Stimulated activated CD4-positive, alpha-beta T cell treated with anti-CD3 and anti-CD28 coated beads, Interleukin-1b, Interleukin-23, amount 100 ng/mL, for 1 hour (primary cell): ENCODE data around the gene CIP2A.

Experiments used
- DNase-seq, 2 donors: peaks; one replicate each; pipeline ENCODE4 v3.0.0-alpha.2; 2020; ENCODE audit warnings: low read depth in 2 of 2

CIP2A gene

DNA sequence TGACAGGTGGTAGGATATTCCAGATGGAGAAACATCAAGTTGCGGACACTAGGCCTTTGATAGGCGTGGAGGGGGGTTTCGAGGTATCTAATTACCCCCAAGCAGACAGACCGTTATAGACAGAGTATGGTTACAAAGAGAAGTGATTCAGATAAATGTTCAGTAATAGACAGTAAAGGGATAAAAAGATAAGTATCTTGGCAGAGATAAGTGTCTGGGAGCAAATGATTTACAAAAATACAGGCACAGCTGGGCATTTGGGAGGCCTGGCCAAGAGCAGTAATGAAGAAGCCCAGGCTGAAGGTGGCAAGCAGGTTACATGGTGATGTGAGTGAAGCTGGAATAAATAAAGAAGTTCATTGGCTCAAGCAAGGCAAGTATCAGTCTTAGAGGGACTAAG lies 78.2 kb downstream of the CIP2A start:
- no peak for DNase-seq

DNA sequence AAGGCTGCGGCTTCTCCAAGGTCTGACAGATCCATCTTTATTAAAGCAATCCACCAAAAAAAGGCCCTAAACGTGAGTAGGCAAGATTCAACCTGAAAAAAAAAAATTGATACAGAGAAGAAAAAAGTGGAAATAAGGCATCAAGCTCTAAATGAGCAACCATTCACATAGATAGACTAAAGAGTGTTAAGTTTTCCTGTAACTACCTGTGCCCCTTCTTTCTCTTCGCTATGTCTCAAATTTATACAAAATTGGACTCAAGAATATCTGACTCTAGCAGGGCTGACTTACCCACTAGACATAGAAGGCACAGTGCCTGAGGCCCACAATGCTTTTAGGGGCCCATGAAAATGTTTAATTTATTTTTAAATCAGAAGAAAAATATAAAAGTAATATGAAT lies 78.7 kb downstream of the CIP2A start, which contains the start of gene MYH15:
MYH15 (minus strand) TSS at position 101 of the 400 bp plus-strand sequence; CDS start at position 35, 66 bp downstream.
- DNase-seq: no peak

DNA sequence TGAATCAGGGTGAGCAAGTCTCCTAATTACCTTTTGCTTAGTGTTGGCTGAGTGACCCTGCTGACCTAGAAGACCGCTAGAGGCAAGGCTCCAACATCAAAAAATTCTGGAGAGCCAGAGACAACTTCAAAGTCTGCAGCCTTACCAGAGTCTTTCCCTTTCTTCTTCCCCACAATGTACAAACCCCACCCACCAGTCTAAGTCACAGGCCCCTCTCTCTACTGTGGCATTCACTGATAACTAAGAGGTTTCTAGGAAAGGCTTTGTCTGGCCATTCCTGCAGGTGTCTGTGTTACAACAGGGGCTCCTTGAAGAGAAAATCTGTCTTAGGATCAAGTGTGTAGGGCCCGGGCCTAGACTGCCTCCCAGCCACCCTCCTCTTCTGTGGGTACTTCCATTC lies 79.4 kb downstream of the CIP2A start:
- no peak for DNase-seq

DNA sequence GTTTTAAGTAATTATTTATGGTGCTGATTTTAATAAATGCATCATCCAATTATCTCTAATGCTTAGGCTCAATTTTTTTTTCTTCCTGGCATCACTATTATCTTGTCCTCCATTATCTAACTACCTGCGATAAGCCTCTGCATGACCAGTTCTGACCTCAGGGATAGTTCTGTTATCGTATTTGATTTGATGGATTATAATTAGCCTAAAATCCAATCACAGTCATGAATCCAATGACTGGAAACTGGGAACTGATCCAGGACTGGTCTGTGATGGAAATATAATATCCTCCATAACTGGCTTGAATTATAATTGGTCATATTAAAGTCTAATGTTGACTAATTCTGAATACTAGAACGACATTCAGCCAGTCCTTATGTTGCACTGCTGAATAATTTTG lies 80.0 kb downstream of the CIP2A start:
- DNase-seq: no peak

DNA sequence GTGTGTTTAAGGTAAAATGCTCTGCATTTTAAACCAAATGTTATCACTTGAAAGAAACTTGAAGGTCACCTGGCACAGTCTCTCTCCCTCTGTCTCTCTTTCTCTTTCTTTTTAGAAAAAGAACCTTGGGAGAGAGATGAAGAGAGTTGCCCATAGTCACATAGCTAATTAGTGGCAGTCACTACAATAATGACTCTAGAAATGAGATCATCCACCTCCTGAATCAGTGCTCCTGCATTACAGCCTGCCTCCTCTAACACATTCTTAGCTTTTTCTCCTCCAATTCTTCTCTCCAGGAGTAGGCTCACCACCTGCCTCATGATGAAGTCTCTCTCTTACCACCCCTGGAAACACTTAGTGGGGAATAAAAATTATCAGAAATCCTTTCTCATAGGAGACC lies 81.3 kb downstream of the CIP2A start:
- DNase-seq: no peak

DNA sequence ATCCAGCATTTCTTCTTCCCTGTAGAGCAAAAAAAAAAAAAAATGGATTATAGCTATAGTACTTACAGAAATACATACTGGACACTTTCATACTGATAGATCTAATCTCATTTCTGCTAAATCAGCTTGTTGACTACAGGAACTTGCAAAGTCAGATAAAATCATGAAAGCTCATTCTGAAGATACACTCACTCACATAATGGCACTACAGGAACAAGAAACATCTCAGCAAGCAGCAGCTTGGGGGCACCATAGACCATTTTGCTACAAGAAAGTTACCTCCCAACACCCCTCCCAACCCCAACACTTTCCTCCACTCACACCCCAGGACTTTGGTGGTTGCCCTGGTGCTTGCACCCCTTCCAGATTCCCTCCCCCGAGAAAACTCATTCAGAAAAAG lies 83.4 kb downstream of the CIP2A start:
- no peak for DNase-seq

DNA sequence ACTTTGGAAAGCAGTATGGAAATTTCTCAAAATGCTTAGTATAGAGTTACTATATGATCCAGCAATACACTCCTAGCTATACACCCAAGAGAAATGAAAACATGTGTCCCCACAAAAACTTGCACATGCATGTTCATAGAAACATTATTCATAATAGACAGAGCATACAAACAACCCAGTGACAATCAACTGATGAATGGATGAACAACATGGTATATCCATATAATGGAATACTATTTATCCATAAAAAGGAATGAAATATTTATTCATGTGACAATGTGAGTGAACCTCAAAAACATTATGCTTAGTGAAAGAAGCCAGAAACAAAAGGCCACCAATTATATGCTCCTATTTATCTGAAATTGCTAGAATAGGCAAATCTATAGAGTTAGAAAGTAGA lies 85.5 kb downstream of the CIP2A start:
- DNase-seq: no peak

DNA sequence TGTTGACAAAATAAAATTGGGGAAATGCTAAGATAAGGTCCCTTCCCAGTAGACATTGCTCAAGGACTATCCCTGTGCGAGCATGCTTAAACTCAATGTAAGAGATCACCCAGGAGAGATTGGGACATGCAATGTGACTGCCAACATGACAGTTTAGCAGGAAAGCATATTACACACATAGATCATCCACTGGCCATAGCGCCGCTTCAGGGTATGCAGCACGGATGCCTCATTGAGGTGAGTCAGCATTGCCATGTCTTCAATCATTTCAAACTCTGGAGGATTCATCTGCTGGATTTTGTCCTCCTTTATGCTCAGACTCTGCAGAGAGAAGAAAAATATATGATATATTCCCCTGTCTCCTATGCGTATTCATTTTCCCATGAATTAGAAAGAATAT lies 87.7 kb downstream of the CIP2A start:
- DNase-seq: no peak

DNA sequence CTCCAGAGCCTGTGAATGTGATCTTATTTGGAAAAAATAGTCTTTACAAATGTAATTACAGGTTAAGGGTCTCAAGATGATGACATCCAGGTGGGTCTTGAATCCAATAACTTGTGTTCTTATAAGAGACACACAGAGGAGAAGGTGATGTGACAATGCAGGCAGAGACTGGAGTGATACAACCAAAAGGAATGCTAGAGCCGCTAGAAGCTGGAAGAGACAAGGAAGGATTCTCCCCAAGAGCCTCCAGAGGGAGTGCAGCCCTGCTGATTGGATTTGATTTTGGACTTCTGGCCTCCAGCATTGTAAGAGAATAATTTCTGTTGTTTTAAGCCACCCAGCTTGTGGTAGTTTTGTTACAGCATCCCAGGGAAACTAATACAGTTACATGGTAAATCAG lies 88.5 kb downstream of the CIP2A start:
- DNase-seq: no peak
